Measurements from ENCODE around the gene MICAL3. TPM values are rescaled to one million over a fixed set of nuclear protein-coding genes. Genes with fewer than 3 reads are reported as not detected.
"Not testable (repeated sequence)": the region's sequence is repeated elsewhere in the genome, so short reads cannot be mapped to it uniquely, and the experiment has no call there.

Gene MICAL3
- total RNA-seq, 1 experiment from 2014 or later: 47.1 TPM

- H3K9me3 ChIP-seq (ENCODE audit: control insufficient read depth, insufficient read depth, low read depth, low read length); POLR2A ChIA-PET; in situ Hi-C loops (cut with HindIII; ENCODE audit: low pct_unique_long_range_greater_than_20kb, low sequenced_read_pairs); DNase-seq (ENCODE audit: low read depth, low spot score); H3K36me3 ChIP-seq (ENCODE audit: control insufficient read depth, insufficient read depth, low read length); H3K4me3 ChIP-seq (ENCODE audit: low read depth in 2 of 2, low read length in 2 of 2); intact Hi-C loops (cut with micrococcal nuclease; ENCODE audit: unreplicated experiment); H3K27me3 ChIP-seq (ENCODE audit: control insufficient read depth, insufficient read depth, low read length); CTCF ChIA-PET; H3K27ac ChIP-seq (ENCODE audit: low read length); ATAC-seq; H3K4me1 ChIP-seq (ENCODE audit: control insufficient read depth, insufficient read depth, low read length); BruUV-seq (replicated peaks): not testable (repeated sequence)
Observed at GRCh38 chr22:17763442-17763841, 260.9 kb downstream of the MICAL3 start.

- in situ Hi-C loops (cut with HindIII; ENCODE audit: low pct_unique_long_range_greater_than_20kb, low sequenced_read_pairs): no loop called here
- H3K4me3 ChIP-seq (ENCODE audit: low read depth in 2 of 2, low read length in 2 of 2): no peak overlapping the region
- no peaks in the 10 kb centered on the region for H3K27me3 ChIP-seq (ENCODE audit: control insufficient read depth, insufficient read depth, low read length)
- H3K27ac ChIP-seq (ENCODE audit: low read length): no peak overlapping the region
- POLR2A ChIA-PET: no interaction called here
- CTCF ChIA-PET: no interaction called here
- no peaks in the 10 kb centered on the region for H3K36me3 ChIP-seq (ENCODE audit: control insufficient read depth, insufficient read depth, low read length)
- BruUV-seq (replicated peaks): no TSS peak
- TF ChIP-seq SIN3A (IDR thresholded peaks at IDR 0.05; ENCODE audit: borderline replicate concordance, insufficient read depth, low read depth, low read length) (no peak), CTCF (IDR thresholded peaks at IDR 0.05) (no peak), POLR2AphosphoS5 (IDR thresholded peaks at IDR 0.05; ENCODE audit: low read depth, low read length) (no peak), TCF7L2 (IDR thresholded peaks at IDR 0.05; ENCODE audit: low read depth, low read length) (no peak)
- no peaks in the 10 kb centered on the region for H3K9me3 ChIP-seq (ENCODE audit: control insufficient read depth, insufficient read depth, low read depth, low read length)
- intact Hi-C loops (cut with micrococcal nuclease; ENCODE audit: unreplicated experiment): no loop called here
- H3K4me1 ChIP-seq (ENCODE audit: control insufficient read depth, insufficient read depth, low read length): peaks cover 5% of the 10 kb centered on the region; the same call in 1 of the 2 replicates
- ATAC-seq: no peak
- DNase-seq (ENCODE audit: low read depth, low spot score): no peak
Observed at GRCh38 chr22:17761138-17761488, 263.2 kb downstream of the MICAL3 start.

- ATAC-seq (peak; percentile 57; the same call in 1 of the 2 replicates), DNase-seq (ENCODE audit: low read depth, low spot score) (no peak)
- intact Hi-C loops (cut with micrococcal nuclease; ENCODE audit: unreplicated experiment) (no loop called here), in situ Hi-C loops (cut with HindIII; ENCODE audit: low pct_unique_long_range_greater_than_20kb, low sequenced_read_pairs) (no loop called here)
- Histone ChIP-seq H3K27ac (ENCODE audit: low read length) (no peak overlapping the region), H3K4me1 (ENCODE audit: control insufficient read depth, insufficient read depth, low read length) (peaks cover 2% of the 10 kb centered on the region; the same call in 1 of the 2 replicates), H3K4me3 (ENCODE audit: low read depth in 2 of 2, low read length in 2 of 2) (no peak overlapping the region), H3K27me3 (ENCODE audit: control insufficient read depth, insufficient read depth, low read length) (no peaks in the 10 kb centered on the region), H3K9me3 (ENCODE audit: control insufficient read depth, insufficient read depth, low read depth, low read length) (no peaks in the 10 kb centered on the region), H3K36me3 (ENCODE audit: control insufficient read depth, insufficient read depth, low read length) (no peaks in the 10 kb centered on the region)
- ChIA-PET POLR2A (no interaction called here), CTCF (no interaction called here)
- no TSS peak for BruUV-seq (replicated peaks)
- TF ChIP-seq TCF7L2 (IDR thresholded peaks at IDR 0.05; ENCODE audit: low read depth, low read length) (no peak), SIN3A (IDR thresholded peaks at IDR 0.05; ENCODE audit: borderline replicate concordance, insufficient read depth, low read depth, low read length) (no peak), POLR2AphosphoS5 (IDR thresholded peaks at IDR 0.05; ENCODE audit: low read depth, low read length) (no peak), REST (IDR thresholded peaks at IDR 0.05; ENCODE audit: insufficient read depth in 1 of 2, low read depth in 2 of 2, low read length in 1 of 2) (no peak), CTCF (IDR thresholded peaks at IDR 0.05) (no peak; the same call in 1 of the 2 replicates)
Observed at GRCh38 chr22:17754233-17754925, 270.0 kb downstream of the MICAL3 start.

All from Panc1 (cell line).